Spinal cord (tissue), 10 donors: Measurements from ENCODE around the gene CLEC4F. TPM values are rescaled to one million over a fixed set of nuclear protein-coding genes. Genes with fewer than 3 reads are reported as not detected.

Source experiments
- DNase-seq, 6 donors: peaks; one replicate each; pipeline versions ENCODE4 v3.0.0 to v3.0.0-alpha.2; 2013 to 2015; ENCODE audit warnings: low spot score in 6 of 6, low read depth in 4 of 6
- H3K27ac ChIP-seq: one replicate; pipeline ENCODE4 v1.5.1; 2013; ENCODE audit warnings: low read depth, low read length, control low read depth
- H3K27me3 ChIP-seq: one replicate; pipeline ENCODE4 v1.6.1; 2013; ENCODE audit warnings: low read length; ENCODE audit not compliant: control insufficient read depth, insufficient read depth
- H3K36me3 ChIP-seq: one replicate; pipeline ENCODE4 v1.6.1; 2013; ENCODE audit warnings: low read length; ENCODE audit not compliant: control insufficient read depth, insufficient read depth
- H3K4me1 ChIP-seq: one replicate; pipeline ENCODE4 v1.6.1; 2013; ENCODE audit warnings: low read length; ENCODE audit not compliant: control insufficient read depth, insufficient read depth
- H3K4me3 ChIP-seq: one replicate; pipeline ENCODE4 v1.5.1; 2013; ENCODE audit warnings: low read depth, low read length, control low read depth
- H3K9me3 ChIP-seq: one replicate; pipeline ENCODE4 v1.6.1; 2013; ENCODE audit warnings: low read length; ENCODE audit not compliant: control insufficient read depth, insufficient read depth
- WGBS: methylation state at CpG from one replicate; pipeline ENCODE4 v1.1.5; 2013; ENCODE audit warnings: missing lambda C conversion rate; ENCODE audit not compliant: insufficient coverage; 5-methylcytosine and 5-hydroxymethylcytosine counted together
- polyA plus RNA-seq, 2 donors: library from polyadenylated mRNA; unstranded; fragments of 120-200 nt; gene quantifications; one replicate each; pipeline ENCODE4 v1.2.1, GENCODE V29; 2013; ENCODE audit not compliant: insufficient read length in 2 of 2
- small RNA-seq: library from RNA; depleted of rRNA; stranded (forward); fragments of <200 nt; gene quantifications from one replicate; pipeline ENCODE3, GENCODE V24; 2014; ENCODE audit warnings: low replicate concordance
- total RNA-seq, 2 donors: library from RNA; depleted of rRNA in 1 of 2; stranded (reverse); fragments of 120-200 nt in 1 of 2; fragments of >200 nt in 1 of 2; gene quantifications; one replicate each; pipeline versions ENCODE4 v1.2.3 to v1.2.4, GENCODE V29; 2013 to 2014
- donor health status: healthy.

Gene CLEC4F
- total and polyA plus RNA-seq, 4 donors, result not detected

GRCh38 chr2:70767079-70767698 lies 53.2 kb downstream of the CLEC4F start:
- Histone ChIP-seq H3K4me1 (peaks cover 10% of the 10 kb centered on the region), H3K36me3 (no peaks in the 10 kb centered on the region), H3K27me3 (no peaks in the 10 kb centered on the region), H3K27ac (peak overlapping the region; percentile 50), H3K9me3 (no peaks in the 10 kb centered on the region), H3K4me3 (peak overlapping the region; percentile 54)
- DNase-seq, result peak in 3 of 6 donors; percentile 31 to 86 (median 76)
- under 1% methylated on average over 47 of the region's 51 CpGs for WGBS

- 14% methylated on average over 1 of the region's 7 CpGs for WGBS
- DNase-seq, result peak in 2 of 6 donors; percentile 41 to 65
- H3K4me1 ChIP-seq, result peaks cover 10% of the 10 kb centered on the region
- peak overlapping the region; percentile 54 for H3K4me3 ChIP-seq
- no peaks in the 10 kb centered on the region for H3K36me3 ChIP-seq
- H3K9me3 ChIP-seq, result no peaks in the 10 kb centered on the region
- no peaks in the 10 kb centered on the region for H3K27me3 ChIP-seq
- no peak overlapping the region for H3K27ac ChIP-seq
These were observed 53.9 kb downstream of the CLEC4F start for GRCh38 chr2:70766357-70767078.

GRCh38 chr2:70765507-70765906 lies 54.9 kb downstream of the CLEC4F start:
- no peak for DNase-seq
- WGBS, result 83% methylated on average over 1 of the region's 7 CpGs
- H3K4me1 ChIP-seq, result peaks cover 10% of the 10 kb centered on the region
- H3K27me3 ChIP-seq, result no peaks in the 10 kb centered on the region
- H3K4me3 ChIP-seq, result no peak overlapping the region
- no peaks in the 10 kb centered on the region for H3K9me3 ChIP-seq
- no peak overlapping the region for H3K27ac ChIP-seq
- H3K36me3 ChIP-seq, result no peaks in the 10 kb centered on the region

- no peak for DNase-seq
- peaks cover 14% of the 10 kb centered on the region for H3K4me1 ChIP-seq
- no peak overlapping the region for H3K27ac ChIP-seq
These were observed 61.0 kb downstream of the CLEC4F start for GRCh38 chr2:70759446-70759845.

More at GRCh38 chr2:70759446-70759845, 61.0 kb downstream of the CLEC4F start:
- Histone ChIP-seq H3K4me3 (no peak overlapping the region), H3K27me3 (no peaks in the 10 kb centered on the region), H3K36me3 (no peaks in the 10 kb centered on the region), H3K9me3 (no peaks in the 10 kb centered on the region)
- no CpG with 5 or more reads among the region's 1 CpG for WGBS

Small RNAs within 50 kb of the gene (small RNA-seq; reads per million reads assigned to genes)
- not detected for gene HMGN2P21

Other genes starting within 250 kb of the CLEC4F start
- 100 to 1,000 TPM in 1 of 2 donors, 10 to 100 TPM in 1; 22.7 to 122 TPM for gene ADD2, start 52.4 kb downstream of the CLEC4F start, total RNA-seq
- gene ADD2, start 52.4 kb downstream of the CLEC4F start, polyA plus RNA-seq, result 10 to 100 TPM; 65.7 to 71.8 TPM
- gene FIGLA, start 30.0 kb downstream of the CLEC4F start, total RNA-seq, result not detected
- gene FIGLA, start 30.0 kb downstream of the CLEC4F start, polyA plus RNA-seq, result not detected
- gene CD207, start 15.2 kb upstream of the CLEC4F start, total RNA-seq, result under 1 TPM in 1 of 2 donors, not detected in 1; 0.06 TPM
- not detected for gene CD207, start 15.2 kb upstream of the CLEC4F start, polyA plus RNA-seq
- gene VAX2, start 80.0 kb upstream of the CLEC4F start, total RNA-seq, result under 1 TPM; 0.59 to 0.66 TPM
- 1 to 10 TPM; 2.0 to 2.3 TPM for gene VAX2, start 80.0 kb upstream of the CLEC4F start, polyA plus RNA-seq
- gene ATP6V1B1, start 115.3 kb upstream of the CLEC4F start, total RNA-seq, result under 1 TPM in 1 of 2 donors, not detected in 1; 0.39 TPM
- gene ATP6V1B1, start 115.3 kb upstream of the CLEC4F start, polyA plus RNA-seq, result under 1 TPM; 0.40 to 0.59 TPM
- gene ANKRD53, start 158.0 kb upstream of the CLEC4F start, total RNA-seq, result 1 to 10 TPM in 1 of 2 donors, under 1 TPM in 1; 0.69 to 2.5 TPM
- 1 to 10 TPM; 4.9 to 6.8 TPM for gene ANKRD53, start 158.0 kb upstream of the CLEC4F start, polyA plus RNA-seq
- 10 to 100 TPM; 25.2 to 26.0 TPM for gene TEX261, start 174.3 kb upstream of the CLEC4F start, total RNA-seq
- gene TEX261, start 174.3 kb upstream of the CLEC4F start, polyA plus RNA-seq, result 10 to 100 TPM; 61.0 to 61.7 TPM
- gene NAGK, start 248.0 kb upstream of the CLEC4F start, total RNA-seq, result 10 to 100 TPM; 41.2 to 92.6 TPM
- gene NAGK, start 248.0 kb upstream of the CLEC4F start, polyA plus RNA-seq, result 100 to 1,000 TPM; 121 to 147 TPM